Activated B cell treated with CpG ODN at 0.5 μM for 24 hours (primary cell): ENCODE data around the gene KIAA1549. TPM values are rescaled to one million over a fixed set of nuclear protein-coding genes. Genes with fewer than 3 reads are reported as not detected.

ENCODE experiments used
- ATAC-seq: fragments of 200-7000 bp; cut with Tn5 transposase; one replicate; pipeline ENCODE4 v1.10.0; 2021; ENCODE audit warnings: low read depth, mild to moderate bottlenecking, moderate library complexity
- CTCF ChIA-PET: fragments of 350-600 bp; sonication (Branson Sonifier 250); formaldehyde crosslinking; loops from one replicate; lab custom pipeline; 2021; ENCODE audit warnings: antibody characterized with exemption; lab: Charles Lee
- POLR2A ChIA-PET: fragments of 350-600 bp; sonication (Branson Sonifier 250); formaldehyde crosslinking; loops from one replicate; lab custom pipeline; 2021; ENCODE audit warnings: antibody characterized with exemption; lab: Charles Lee
- DNase-seq: peaks from one replicate; pipeline ENCODE4 v3.0.0; 2022
- H3K27ac Mint-ChIP-seq: one replicate; pipeline ENCODE4 v1.8.0; 2020; ENCODE audit warnings: mixed read lengths
- H3K27me3 Mint-ChIP-seq: one replicate; pipeline ENCODE4 v1.8.0; 2021; ENCODE audit warnings: mixed read lengths
- H3K36me3 Mint-ChIP-seq: one replicate; pipeline ENCODE4 v1.8.0; 2021; ENCODE audit warnings: low read depth, mixed read lengths
- H3K4me1 Mint-ChIP-seq: one replicate; pipeline ENCODE4 v1.8.0; 2021; ENCODE audit warnings: mixed read lengths
- H3K4me3 Mint-ChIP-seq: one replicate; pipeline ENCODE4 v1.8.0; 2020; ENCODE audit warnings: mild to moderate bottlenecking, mixed read lengths
- H3K9me3 Mint-ChIP-seq: one replicate; pipeline ENCODE4 v1.8.0; 2020; ENCODE audit warnings: mixed read lengths
- intact Hi-C: fragments of 100-400 bp; cut with micrococcal nuclease; formaldehyde crosslinking; loops from one replicate; pipeline ENCODE4 v1.15.1; 2024
- total RNA-seq: library from RNA; stranded (reverse); gene quantifications from 2 replicates; pipeline ENCODE4 v1.2.3, GENCODE V29; 2022
- TF ChIP-seq, protein P1 (sequence below): fragments of 200-600 bp; IDR thresholded peaks from one replicate; pipeline ENCODE4 v1.8.0; 2022; ENCODE audit warnings: antibody characterized with exemption, mild to moderate bottlenecking

The KIAA1549 gene
- total RNA-seq, 1 donor from 2014 or later = 0.42 TPM

DNA sequence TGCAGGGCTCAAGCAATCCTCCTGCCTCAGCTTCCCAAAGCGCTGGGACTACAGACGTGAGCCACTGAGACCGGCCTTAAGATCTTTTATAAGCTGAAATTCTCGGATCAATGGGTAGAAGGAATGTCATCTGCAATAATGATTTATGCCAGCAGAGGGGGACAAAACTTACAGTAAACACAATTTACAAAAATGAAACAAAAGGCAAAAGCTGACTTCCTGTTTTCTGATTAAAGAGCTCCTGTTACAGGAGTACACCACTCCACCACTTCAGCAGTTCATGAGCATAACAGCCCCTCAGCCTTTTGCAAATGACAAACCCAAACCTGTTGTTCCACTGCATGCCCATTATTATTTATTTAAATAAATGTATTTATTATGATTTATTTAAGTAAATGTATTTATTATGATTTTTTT lies 94.7 kb downstream of the KIAA1549 start:
- ChIA-PET CTCF (interaction anchor here (0.7 to 1.7 kb wide), 4 partner anchors 8 to 95 kb away, joined by 3 to 6 read pairs (median 5); partner anchors contain the start of gene KIAA1549), POLR2A (no interaction called here)
- Mint-ChIP-seq H3K4me3 (no peak overlapping the region), H3K27me3 (peaks cover 3% of the 10 kb centered on the region), H3K27ac (no peak overlapping the region), H3K9me3 (no peaks in the 10 kb centered on the region), H3K36me3 (no peaks in the 10 kb centered on the region), H3K4me1 (peaks cover 2% of the 10 kb centered on the region)
- ATAC-seq (peak; percentile 60), DNase-seq (no peak)
- intact Hi-C loops = loop anchor here (1.0 to 5.0 kb wide), 3 partner anchors 96 to 240 kb away; partner anchors contain the start of gene KIAA1549
- TF ChIP-seq, protein P1, sequence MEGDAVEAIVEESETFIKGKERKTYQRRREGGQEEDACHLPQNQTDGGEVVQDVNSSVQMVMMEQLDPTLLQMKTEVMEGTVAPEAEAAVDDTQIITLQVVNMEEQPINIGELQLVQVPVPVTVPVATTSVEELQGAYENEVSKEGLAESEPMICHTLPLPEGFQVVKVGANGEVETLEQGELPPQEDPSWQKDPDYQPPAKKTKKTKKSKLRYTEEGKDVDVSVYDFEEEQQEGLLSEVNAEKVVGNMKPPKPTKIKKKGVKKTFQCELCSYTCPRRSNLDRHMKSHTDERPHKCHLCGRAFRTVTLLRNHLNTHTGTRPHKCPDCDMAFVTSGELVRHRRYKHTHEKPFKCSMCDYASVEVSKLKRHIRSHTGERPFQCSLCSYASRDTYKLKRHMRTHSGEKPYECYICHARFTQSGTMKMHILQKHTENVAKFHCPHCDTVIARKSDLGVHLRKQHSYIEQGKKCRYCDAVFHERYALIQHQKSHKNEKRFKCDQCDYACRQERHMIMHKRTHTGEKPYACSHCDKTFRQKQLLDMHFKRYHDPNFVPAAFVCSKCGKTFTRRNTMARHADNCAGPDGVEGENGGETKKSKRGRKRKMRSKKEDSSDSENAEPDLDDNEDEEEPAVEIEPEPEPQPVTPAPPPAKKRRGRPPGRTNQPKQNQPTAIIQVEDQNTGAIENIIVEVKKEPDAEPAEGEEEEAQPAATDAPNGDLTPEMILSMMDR = no peak

GRCh38 chr7:138885383-138886147 lies 95.6 kb downstream of the KIAA1549 start:
- Mint-ChIP-seq H3K4me3 (no peak overlapping the region), H3K27me3 (no peaks in the 10 kb centered on the region), H3K36me3 (no peaks in the 10 kb centered on the region), H3K9me3 (no peaks in the 10 kb centered on the region), H3K4me1 (peaks cover 2% of the 10 kb centered on the region), H3K27ac (no peak overlapping the region)
- intact Hi-C loops = loop anchor here (1.0 to 5.0 kb wide), 3 partner anchors 97 to 241 kb away; partner anchors contain the start of gene KIAA1549
- ChIA-PET CTCF (interaction anchor here (1.1 to 1.7 kb wide), 3 partner anchors 9 to 96 kb away, joined by 4 to 6 read pairs (median 6); partner anchors contain the start of gene KIAA1549), POLR2A (no interaction called here)
- DNase-seq = no peak
- TF ChIP-seq, protein P1 = no peak
- ATAC-seq = no peak

DNA sequence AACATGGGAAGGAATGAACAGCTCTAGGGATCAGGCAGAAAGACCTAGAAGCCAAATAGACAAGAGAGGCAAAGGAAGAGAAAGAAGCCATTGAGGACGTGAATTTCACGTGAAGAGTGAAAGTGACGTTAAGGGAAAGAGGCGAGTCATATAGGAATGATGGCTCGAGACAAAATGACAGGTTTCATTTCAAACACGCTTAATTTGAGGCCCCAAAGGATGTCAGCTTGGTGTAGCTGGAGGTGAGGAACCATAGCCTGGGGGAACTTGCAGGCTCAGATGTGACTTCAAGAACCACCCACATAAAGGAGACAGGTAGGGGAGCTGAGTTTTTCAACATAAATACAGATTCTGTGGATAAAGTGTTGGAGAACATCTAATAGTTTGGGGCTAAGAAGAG lies 98.9 kb downstream of the KIAA1549 start:
- H3K27ac Mint-ChIP-seq = no peak overlapping the region
- no peak for ATAC-seq
- ChIA-PET POLR2A (no interaction called here), CTCF (no interaction called here)
- H3K9me3 Mint-ChIP-seq = no peaks in the 10 kb centered on the region
- no peak overlapping the region for H3K4me3 Mint-ChIP-seq
- no peak for DNase-seq
- H3K4me1 Mint-ChIP-seq = peaks cover 2% of the 10 kb centered on the region
- TF ChIP-seq, protein P1 = no peak
- H3K36me3 Mint-ChIP-seq = no peaks in the 10 kb centered on the region
- intact Hi-C loops = no loop called here
- no peaks in the 10 kb centered on the region for H3K27me3 Mint-ChIP-seq

DNA sequence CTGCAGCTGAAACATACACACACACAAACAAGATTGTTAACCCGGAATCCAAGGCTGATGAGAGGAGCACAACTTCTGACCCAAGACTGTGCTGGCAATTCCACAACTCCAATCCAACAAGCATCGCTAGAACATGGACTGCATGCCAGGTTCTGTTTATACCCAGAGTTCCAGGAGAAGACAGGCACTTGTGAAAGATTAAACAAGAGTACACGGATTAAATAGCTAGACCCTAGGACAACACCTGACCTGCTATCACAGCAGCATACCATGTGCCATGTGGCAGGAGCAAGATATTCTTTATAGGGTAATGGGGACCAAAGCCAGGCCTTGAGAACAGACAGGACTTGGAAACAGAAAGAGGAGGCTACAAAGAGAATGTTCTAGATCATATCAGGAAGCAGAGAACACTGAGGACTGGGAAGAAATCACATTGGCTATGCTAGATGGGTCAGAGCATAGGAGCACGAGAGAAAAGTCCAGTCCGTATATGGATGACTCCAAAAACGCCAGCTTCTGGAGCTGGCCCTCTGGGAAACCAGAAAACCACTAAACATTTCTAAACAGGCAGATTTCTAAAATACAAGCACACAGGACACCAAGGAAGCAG lies 99.5 kb downstream of the KIAA1549 start:
- Mint-ChIP-seq H3K36me3 (no peaks in the 10 kb centered on the region), H3K4me3 (no peak overlapping the region), H3K27me3 (no peaks in the 10 kb centered on the region), H3K9me3 (no peaks in the 10 kb centered on the region), H3K4me1 (peaks cover 2% of the 10 kb centered on the region), H3K27ac (no peak overlapping the region)
- POLR2A ChIA-PET = no interaction called here
- no peak for ATAC-seq
- TF ChIP-seq, protein P1 = no peak
- CTCF ChIA-PET = no interaction called here
- intact Hi-C loops = no loop called here
- no peak for DNase-seq
